Astrocyte (in vitro differentiated cells and primary cell): ENCODE results near the gene KRTAP4-9.
"Not testable (repeated sequence)": the region's sequence is repeated elsewhere in the genome, so short reads cannot be mapped to it uniquely, and the experiment has no call there.

Source experiments
- CTCF ChIP-seq: IDR thresholded peaks from 2 replicates; pipeline ENCODE4 v1.5.1; 2011; ENCODE audit warnings: low read depth, mild to moderate bottlenecking, inconsistent platforms, low read length, moderate library complexity; ENCODE audit not compliant: insufficient read depth
- EZH2 ChIP-seq: IDR thresholded peaks from 2 replicates; pipeline ENCODE4 v1.6.1; 2012; ENCODE audit warnings: mild to moderate bottlenecking, low read length, inconsistent platforms; ENCODE audit not compliant: insufficient read depth

GRCh38 chr17:41105347-41105746 lies at the start of gene KRTAP4-9:
- TF ChIP-seq CTCF, EZH2: not testable (repeated sequence)
